Stomach (tissue), 4 donors: ENCODE data around the gene ZNF611.
"Not testable (repeated sequence)": the region's sequence is repeated elsewhere in the genome, so short reads cannot be mapped to it uniquely, and the experiment has no call there.

Experiments
- CTCF ChIP-seq, 7 experiments: fragments of 450-650 bp in 4 of 7; fragments of 200-600 bp in 3 of 7; sonication (generic) in 3 of 7; IDR thresholded peaks; one replicate each; pipeline ENCODE4 v1.5.1; 2016 to 2019; ENCODE audit warnings: antibody characterized with exemption in 7 of 7, control low read depth in 2 of 7, mild to moderate bottlenecking in 1 of 7
- EP300 ChIP-seq: sonication (generic); formaldehyde crosslinking; IDR thresholded peaks from one replicate; pipeline ENCODE4 v1.6.1; 2017; ENCODE audit warnings: antibody characterized with exemption
- POLR2A ChIP-seq, 4 donors: fragments of 450-650 bp; IDR thresholded peaks; one replicate each; pipeline ENCODE4 v1.6.1; 2016; ENCODE audit warnings: antibody characterized with exemption in 4 of 4, control low read depth in 2 of 4, mild to moderate bottlenecking in 1 of 4, moderate library complexity in 1 of 4
- POLR2AphosphoS5 ChIP-seq, 3 donors: sonication (generic); formaldehyde crosslinking; IDR thresholded peaks; one replicate each; pipeline ENCODE4 v1.6.1; 2016; ENCODE audit warnings: antibody characterized with exemption in 3 of 3

- not testable (repeated sequence) for TF ChIP-seq CTCF (IDR thresholded peaks at IDR 0.05); EP300; POLR2A (IDR thresholded peaks at IDR 0.05); POLR2AphosphoS5 (IDR thresholded peaks at IDR 0.05)
These were observed 18.9 kb downstream of the ZNF611 start for GRCh38 chr19:52715902-52716301.
